Fibroblast of skin of right biceps (primary cell): ENCODE results near the gene FAM124A.

Experiments used
- DNase-seq: peaks from one replicate; pipeline ENCODE4 v3.0.0-alpha.2; 2013

FAM124A gene

DNA sequence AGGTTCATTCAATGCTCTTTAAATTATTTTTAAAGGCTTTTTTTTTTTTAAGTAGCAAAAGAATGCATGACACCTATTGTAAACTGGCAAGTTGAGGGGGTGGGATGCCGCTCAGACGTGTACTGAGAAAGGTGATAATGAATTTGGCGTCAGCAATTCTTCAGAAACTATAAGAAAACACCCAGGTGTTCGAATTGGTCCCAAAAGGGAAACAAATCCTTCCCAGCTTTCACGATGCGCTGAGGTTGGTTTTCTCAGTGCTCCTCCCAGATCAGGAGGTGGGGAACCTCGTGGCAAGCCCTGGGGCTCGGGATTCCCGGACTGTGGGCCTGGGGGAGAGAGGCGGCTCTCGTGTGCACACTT is 543 bp upstream of the FAM124A start:
- no peak for DNase-seq

GRCh38 chr13:51222686-51223559 is 725 bp downstream of the FAM124A start:
- no peak for DNase-seq

DNA sequence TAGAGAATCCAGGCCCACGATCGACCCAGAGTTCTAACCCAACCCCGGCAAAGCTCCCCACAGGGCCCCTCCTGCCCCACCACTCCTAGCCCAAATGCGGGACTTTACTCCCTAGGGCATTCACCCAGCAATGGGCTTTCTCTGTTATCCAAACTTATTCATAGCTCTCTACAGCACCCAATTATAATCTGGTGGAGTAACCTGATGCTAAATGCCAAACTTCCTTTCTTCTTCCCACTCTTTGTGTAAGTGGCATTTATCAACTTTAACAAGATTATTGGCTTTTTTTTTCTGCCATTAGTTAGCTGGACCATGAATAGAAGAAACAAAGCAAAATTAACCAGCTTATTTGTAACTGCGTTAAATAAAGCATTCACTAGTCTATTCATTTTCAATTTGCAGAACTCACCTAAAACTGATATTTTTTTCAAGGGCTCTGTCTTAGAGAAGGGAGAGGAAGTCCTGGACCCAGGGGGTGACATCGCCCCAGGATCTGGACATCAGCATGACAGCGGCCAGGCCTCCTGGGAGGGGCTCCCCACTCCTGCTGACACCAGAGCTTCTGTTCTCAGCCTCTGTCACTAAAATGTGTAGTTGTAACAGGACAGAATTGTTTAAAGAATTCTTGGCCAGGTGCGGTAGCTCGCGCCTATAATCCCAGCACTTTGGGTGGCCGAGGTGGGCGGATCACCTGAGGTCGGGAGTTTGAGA is 1.5 kb downstream of the FAM124A start:
- DNase-seq: no peak

DNA sequence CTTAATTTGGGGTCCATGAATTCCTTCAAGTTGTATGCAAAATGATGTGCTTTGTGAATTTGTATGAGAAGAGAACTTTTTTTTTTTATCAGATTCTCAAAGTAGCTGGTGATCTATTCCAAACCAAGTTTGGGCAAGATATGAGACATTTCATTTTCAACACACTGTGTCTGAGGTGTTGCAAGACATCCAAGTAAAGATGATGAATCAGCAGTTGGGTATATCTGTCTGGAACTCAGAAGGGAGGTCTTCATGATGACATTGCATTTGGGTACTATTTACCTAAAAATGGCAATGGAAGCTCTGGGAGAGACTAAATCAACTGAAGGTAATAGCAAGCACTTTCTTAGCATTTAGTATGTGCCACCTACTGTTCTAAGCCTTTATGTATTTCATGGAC is 2.8 kb downstream of the FAM124A start:
- DNase-seq: no peak

GRCh38 chr13:51227404-51227803 is 5.2 kb downstream of the FAM124A start:
- DNase-seq: no peak

DNA sequence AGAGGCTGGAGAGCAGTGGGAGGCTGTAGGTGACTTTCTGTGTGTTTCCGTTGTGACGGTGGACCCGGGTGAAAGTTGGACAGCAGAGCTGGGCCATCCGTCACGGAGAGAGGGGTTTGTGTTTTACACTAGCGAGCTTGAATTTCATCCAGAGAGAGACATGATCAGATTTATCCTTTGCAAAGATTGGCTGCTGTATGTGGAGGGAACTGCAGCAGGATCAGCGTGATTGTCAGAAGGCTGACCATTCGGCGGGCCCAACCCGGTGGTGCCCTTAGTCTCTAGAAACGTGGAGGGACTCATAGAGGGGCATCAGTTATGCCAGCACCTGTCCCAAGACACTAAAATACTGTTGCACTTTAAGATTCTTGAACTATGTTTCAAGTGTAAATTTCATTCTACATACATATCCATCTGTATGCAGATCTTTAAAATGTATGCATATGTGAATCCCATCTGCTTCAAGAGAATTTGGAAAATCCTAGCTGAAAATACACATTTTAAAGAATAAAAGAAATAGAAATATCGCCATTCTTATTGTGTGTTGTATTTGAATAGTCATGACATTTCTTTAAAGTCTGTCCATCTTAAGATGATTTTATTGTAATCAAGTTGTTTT is 7.0 kb downstream of the FAM124A start:
- no peak for DNase-seq

GRCh38 chr13:51229731-51230130 is 7.5 kb downstream of the FAM124A start:
- DNase-seq: no peak

GRCh38 chr13:51230477-51231105 is 8.4 kb downstream of the FAM124A start:
- no peak for DNase-seq

GRCh38 chr13:51231456-51231855 is 9.3 kb downstream of the FAM124A start:
- no peak for DNase-seq

DNA sequence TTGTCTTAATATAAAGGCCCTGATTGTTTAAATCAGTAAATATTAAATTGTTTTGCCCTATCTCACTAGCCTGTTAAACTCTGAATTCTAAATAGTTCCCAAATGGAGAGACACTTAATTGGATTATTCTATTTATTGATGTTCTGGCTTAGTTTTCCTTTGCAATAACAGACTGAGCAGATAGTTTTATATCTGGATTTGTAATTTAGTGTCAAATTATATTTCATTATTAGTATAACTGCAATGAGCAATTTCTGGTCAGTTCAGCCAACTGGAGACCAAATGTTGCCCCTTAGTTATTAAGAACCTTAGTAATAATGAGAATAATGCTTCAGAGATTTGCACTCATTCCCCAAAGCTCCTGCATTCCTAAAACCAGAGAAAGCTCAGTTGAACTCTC is 10.1 kb downstream of the FAM124A start:
- DNase-seq: no peak

GRCh38 chr13:51233117-51233826 is 11.1 kb downstream of the FAM124A start:
- DNase-seq: no peak

DNA sequence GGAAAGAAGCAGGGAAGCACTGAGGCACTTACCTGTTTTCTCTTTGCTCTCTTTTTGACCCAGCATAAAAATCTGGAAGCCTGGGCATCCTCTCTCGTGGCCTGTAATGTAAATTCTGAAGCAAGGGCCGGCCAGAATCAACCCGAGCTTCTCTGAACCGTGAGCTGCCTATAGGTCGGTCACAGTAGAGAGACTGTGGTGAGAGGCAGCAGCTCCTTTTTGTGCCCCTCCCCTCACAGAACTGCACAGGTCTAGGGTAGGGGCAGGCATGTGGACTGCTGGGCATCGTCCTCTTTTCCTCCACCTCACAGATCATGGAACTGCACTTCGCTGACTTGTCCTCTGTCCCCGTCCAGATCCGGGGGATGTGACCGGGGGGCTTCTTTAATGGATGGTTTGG is 12.5 kb downstream of the FAM124A start:
- DNase-seq: no peak

GRCh38 chr13:51235186-51235585 is 13.0 kb downstream of the FAM124A start:
- DNase-seq: no peak

DNA sequence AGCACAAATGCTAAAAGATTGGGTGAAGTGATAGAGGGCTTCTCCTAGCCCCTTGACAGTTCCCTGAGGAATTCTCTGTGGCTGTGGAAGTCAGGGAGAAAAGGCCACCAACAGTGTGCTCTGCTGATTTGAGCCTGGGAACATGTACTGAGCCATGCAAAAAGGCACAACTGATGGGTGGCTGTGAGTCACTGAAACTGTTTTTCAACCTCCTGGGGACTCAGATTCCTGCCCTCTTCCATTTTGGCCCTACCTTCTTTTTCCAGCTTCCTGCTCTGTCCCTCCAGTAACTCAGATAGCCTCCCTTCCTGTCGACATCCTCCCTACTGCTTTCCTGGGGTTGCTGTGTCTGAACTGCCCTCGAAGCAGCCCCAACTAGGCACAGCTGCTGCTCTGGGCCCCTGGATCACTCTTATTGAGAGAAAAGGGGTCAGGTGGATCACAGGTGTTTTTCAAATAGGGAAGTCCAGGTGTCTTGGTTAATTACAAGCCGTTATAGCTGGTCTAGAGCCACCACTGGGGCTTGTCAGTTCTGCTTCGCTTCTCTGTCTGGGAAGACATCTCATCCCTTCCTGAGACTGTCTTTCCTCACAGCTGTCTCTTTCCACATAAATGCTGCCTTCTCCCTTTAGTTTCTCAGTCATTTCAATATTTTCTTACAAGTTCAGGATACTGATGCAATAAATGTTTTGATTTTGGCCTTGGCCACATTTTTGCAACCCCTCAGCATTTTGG is 13.7 kb downstream of the FAM124A start:
- DNase-seq: no peak

GRCh38 chr13:51236491-51236792 is 14.2 kb downstream of the FAM124A start:
- no peak for DNase-seq

DNA sequence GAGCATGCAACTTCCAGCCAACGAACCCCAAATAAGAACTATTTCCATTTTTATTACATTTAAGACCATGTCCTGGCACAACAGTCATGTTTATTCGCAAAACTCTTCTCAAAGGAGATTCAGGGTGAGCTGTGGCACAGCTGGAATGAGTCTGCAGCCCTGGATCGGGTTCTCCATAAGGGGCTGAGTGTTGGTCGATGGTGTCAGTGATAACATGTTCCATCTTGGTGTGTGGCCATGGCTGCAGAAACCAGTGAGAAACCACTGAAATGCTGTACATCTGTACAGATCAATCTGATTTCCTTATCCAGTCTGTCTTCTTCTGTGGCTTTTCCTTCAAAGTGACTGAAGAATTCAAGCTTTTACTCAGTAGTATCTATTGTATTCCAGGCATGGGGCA is 15.2 kb downstream of the FAM124A start:
- DNase-seq: no peak

- no peak for DNase-seq
Measured at GRCh38 chr13:51237887-51238286, 15.7 kb downstream of the FAM124A start.

DNA sequence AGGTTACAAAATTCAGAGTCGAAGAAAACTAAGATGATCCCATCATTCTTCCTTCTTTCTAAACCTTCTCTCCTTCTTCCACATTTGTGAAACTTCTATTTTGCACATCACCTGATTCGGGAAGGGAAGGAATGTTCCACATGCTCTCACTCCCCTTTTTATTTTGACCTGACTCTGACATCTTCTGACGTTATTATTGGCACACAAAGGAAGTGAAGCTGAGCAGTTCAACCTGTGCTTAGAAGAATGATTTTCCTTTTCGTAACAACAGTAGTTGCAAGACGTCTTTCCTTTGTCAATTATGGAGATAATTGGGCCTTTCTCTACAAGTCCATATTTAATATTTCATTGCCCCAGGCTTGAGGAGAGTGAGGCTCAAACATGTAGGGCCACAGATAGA is 18.0 kb downstream of the FAM124A start:
- DNase-seq: no peak

DNA sequence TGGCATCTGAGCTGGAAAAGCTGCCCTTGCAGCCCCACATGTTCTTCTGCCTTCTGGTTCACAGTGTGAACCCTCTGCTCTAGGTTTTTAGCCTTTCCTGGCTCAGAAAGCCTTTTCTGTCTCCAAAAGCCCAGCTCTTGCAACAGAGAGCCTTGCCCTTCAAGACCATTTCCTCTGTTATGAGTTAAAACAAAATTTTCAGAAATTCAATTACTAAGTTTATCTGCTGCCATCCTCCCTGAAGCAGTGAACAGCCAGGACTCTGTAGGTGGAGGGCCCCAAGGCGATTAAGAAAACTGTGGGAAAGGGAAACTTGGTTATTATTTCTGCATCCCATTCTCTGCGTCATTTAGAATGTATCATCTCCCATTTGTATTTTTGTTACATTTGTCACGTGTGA is 18.8 kb downstream of the FAM124A start:
- no peak for DNase-seq

- DNase-seq: peak; percentile 18
Measured at GRCh38 chr13:51241720-51242119, 19.5 kb downstream of the FAM124A start.

GRCh38 chr13:51243227-51243626 is 21.0 kb downstream of the FAM124A start:
- DNase-seq: no peak

GRCh38 chr13:51243832-51244231 is 21.6 kb downstream of the FAM124A start:
- no peak for DNase-seq
